GM18519 (cell line): ENCODE measurements around the gene OTUB2.
"Not testable (repeated sequence)": the region's sequence is repeated elsewhere in the genome, so short reads cannot be mapped to it uniquely, and the experiment has no call there.

Experiments used
- ATAC-seq: cut with Tn5 transposase; IDR thresholded peaks from one replicate; pipeline ENCODE4 v1.9.1; 2021; ENCODE audit warnings: mild to moderate bottlenecking, moderate library complexity; ENCODE audit not compliant: unreplicated experiment, low FRiP score

The OTUB2 gene

GRCh38 chr14:94052199-94052598 lies 26.1 kb downstream of the OTUB2 start:
- ATAC-seq: no peak

GRCh38 chr14:94052662-94053061 lies 26.5 kb downstream of the OTUB2 start:
- no peak for ATAC-seq

GRCh38 chr14:94054401-94054800 lies 28.3 kb downstream of the OTUB2 start:
- ATAC-seq: no peak

GRCh38 chr14:94054936-94055335 lies 28.8 kb downstream of the OTUB2 start:
- ATAC-seq: no peak

GRCh38 chr14:94056579-94057308 lies 30.6 kb downstream of the OTUB2 start:
- ATAC-seq: peak; percentile 64

- ATAC-seq: no peak
Observed at GRCh38 chr14:94058128-94058673, 32.1 kb downstream of the OTUB2 start.

- no peak for ATAC-seq
Observed at GRCh38 chr14:94058674-94059138, 32.6 kb downstream of the OTUB2 start.

GRCh38 chr14:94059998-94060397 lies 33.9 kb downstream of the OTUB2 start:
- ATAC-seq: no peak

- ATAC-seq: no peak
Observed at GRCh38 chr14:94062344-94062940, 36.3 kb downstream of the OTUB2 start.

- no peak for ATAC-seq
Observed at GRCh38 chr14:94066089-94066676, 40.0 kb downstream of the OTUB2 start.

GRCh38 chr14:94072076-94072475 lies 45.9 kb downstream of the OTUB2 start:
- ATAC-seq: not testable (repeated sequence)

GRCh38 chr14:94074534-94074933 lies 48.4 kb downstream of the OTUB2 start:
- ATAC-seq: no peak

- no peak for ATAC-seq
Observed at GRCh38 chr14:94075008-94075407, 48.9 kb downstream of the OTUB2 start.

- no peak for ATAC-seq
Observed at GRCh38 chr14:94077111-94077821, 51.1 kb downstream of the OTUB2 start.

- ATAC-seq: no peak
Observed at GRCh38 chr14:94077823-94078222, 51.7 kb downstream of the OTUB2 start.

GRCh38 chr14:94079891-94080620 lies 53.9 kb downstream of the OTUB2 start:
- no peak for ATAC-seq

- ATAC-seq: peak; percentile 98
Observed at GRCh38 chr14:94080621-94081385, 54.7 kb downstream of the OTUB2 start, which contains the start of the genes DDX24 and IFI27L1. Gene DDX24 (minus strand): TSS chr14:94081202. CDS start chr14:94079742, 1,460 bp downstream. Gene IFI27L1 (plus strand): TSS chr14:94081310. CDS start chr14:94096938, 15,628 bp downstream.

- ATAC-seq: peak; percentile 11
Observed at GRCh38 chr14:94081386-94081820, 55.3 kb downstream of the OTUB2 start.

GRCh38 chr14:94087891-94088290 lies 61.8 kb downstream of the OTUB2 start:
- ATAC-seq: no peak
